SH-SY5Y (cell line): ENCODE results near the gene PSD2.

Source experiments
- GATA2 ChIP-seq: IDR thresholded peaks from 2 replicates; pipeline ENCODE4 v1.6.1; 2011; ENCODE audit warnings: mild to moderate bottlenecking, low read depth, low read length
- GATA3 ChIP-seq: IDR thresholded peaks from 2 replicates; pipeline ENCODE4 v1.6.1; 2011; ENCODE audit warnings: low read depth, mild to moderate bottlenecking, low read length, moderate library complexity

GRCh38 chr5:139759219-139759721, 36.3 kb upstream of the PSD2 start:
- TF ChIP-seq GATA3 (no peak), GATA2 (no peak)
